SK-N-SH treated with all-trans-retinoic acid at 6 μM for 48 hours (cell line): ENCODE data around the gene PPFIA4.

Experiments
- ATAC-seq: fragments of 200-7000 bp; cut with Tn5 transposase; 3 replicates; pipeline ENCODE4 v1.9.1; 2020; ENCODE audit warnings: mild to moderate bottlenecking, moderate library complexity
- ARNTL ChIP-seq: fragments of 450-650 bp; formaldehyde crosslinking; IDR thresholded peaks from 2 replicates; pipeline ENCODE4 v1.5.0; 2020; ENCODE audit warnings: low read depth, mild to moderate bottlenecking, moderate library complexity, borderline replicate concordance
- BACH2 ChIP-seq: fragments of 250-450 bp; sonication (Bioruptor Pico); IDR thresholded peaks from 2 replicates; pipeline ENCODE4 v1.9.0; 2021; ENCODE audit warnings: mild to moderate bottlenecking, borderline replicate concordance
- CSDC2 ChIP-seq: fragments of 250-450 bp; sonication (Bioruptor Pico); IDR thresholded peaks from 2 replicates; pipeline ENCODE4 v1.5.0; 2020; ENCODE audit warnings: mild to moderate bottlenecking, moderate library complexity
- ESRRG ChIP-seq: fragments of 250-450 bp; sonication (Bioruptor Pico); IDR thresholded peaks from 2 replicates; pipeline ENCODE4 v1.6.1; 2021; ENCODE audit warnings: mild to moderate bottlenecking
- ISL1 ChIP-seq: fragments of 250-450 bp; sonication (Bioruptor Pico); IDR thresholded peaks from 2 replicates; pipeline ENCODE4 v2.1.2; 2022; ENCODE audit warnings: mild to moderate bottlenecking, moderate library complexity
- OSR1 ChIP-seq: fragments of 250-450 bp; sonication (Bioruptor Pico); IDR thresholded peaks from 2 replicates; pipeline ENCODE4 v1.8.0; 2022; ENCODE audit warnings: moderate library complexity, mild to moderate bottlenecking, inconsistent platforms
- PPARA ChIP-seq: fragments of 250-450 bp; sonication (Bioruptor Pico); IDR thresholded peaks from 2 replicates; pipeline ENCODE4 v1.5.0; 2020; ENCODE audit warnings: mild to moderate bottlenecking, borderline replicate concordance
- RARB ChIP-seq: fragments of 250-450 bp; sonication (Bioruptor Pico); IDR thresholded peaks from 2 replicates; pipeline ENCODE4 v1.8.0; 2021; ENCODE audit warnings: mild to moderate bottlenecking, moderate library complexity
- SNAI2 ChIP-seq: fragments of 250-450 bp; sonication (Bioruptor Pico); IDR thresholded peaks from 2 replicates; pipeline ENCODE4 v1.5.0; 2020; ENCODE audit warnings: mild to moderate bottlenecking, moderate library complexity
- TCF4 ChIP-seq: fragments of 250-450 bp; sonication (Bioruptor Pico); IDR thresholded peaks from 2 replicates; pipeline ENCODE4 v1.8.0; 2021; ENCODE audit warnings: mild to moderate bottlenecking, moderate library complexity, borderline replicate concordance
- TOX ChIP-seq: fragments of 250-450 bp; sonication (Bioruptor Pico); IDR thresholded peaks from 2 replicates; pipeline ENCODE4 v1.8.0; 2021; ENCODE audit warnings: mild to moderate bottlenecking, moderate library complexity, borderline replicate concordance
- ZFP3 ChIP-seq: fragments of 250-450 bp; sonication (Bioruptor Pico); IDR thresholded peaks from 2 replicates; pipeline ENCODE4 v1.5.0; 2020; ENCODE audit warnings: mild to moderate bottlenecking, moderate library complexity
- ZNF565 ChIP-seq: fragments of 450-650 bp; formaldehyde crosslinking; conservative IDR thresholded peaks from 2 replicates; pipeline ENCODE4 v1.5.0; 2020; ENCODE audit warnings: low read depth, mild to moderate bottlenecking, moderate library complexity
- ZNF70 ChIP-seq: fragments of 450-650 bp; formaldehyde crosslinking; IDR thresholded peaks from 2 replicates; pipeline ENCODE4 v1.5.0; 2020; ENCODE audit warnings: mild to moderate bottlenecking, moderate library complexity
- ZNF8 ChIP-seq: fragments of 450-650 bp; formaldehyde crosslinking; IDR thresholded peaks from 2 replicates; pipeline ENCODE4 v1.5.0; 2020; ENCODE audit warnings: mild to moderate bottlenecking, moderate library complexity
- TF ChIP-seq, protein P1 (sequence below): fragments of 250-450 bp; sonication (Bioruptor Pico); IDR thresholded peaks from 2 replicates; pipeline ENCODE4 v1.5.0; 2020; ENCODE audit warnings: mild to moderate bottlenecking, moderate library complexity
- TF ChIP-seq, protein P2 (sequence below): fragments of 250-450 bp; sonication (Bioruptor Pico); IDR thresholded peaks from 2 replicates; pipeline ENCODE4 v1.8.0; 2020; ENCODE audit warnings: mild to moderate bottlenecking, moderate library complexity, borderline replicate concordance
- TF ChIP-seq, protein P3 (sequence below): fragments of 250-450 bp; sonication (Bioruptor Pico); IDR thresholded peaks from 2 replicates; pipeline ENCODE4 v1.8.0; 2021; ENCODE audit warnings: low read depth, mild to moderate bottlenecking, moderate library complexity, borderline replicate concordance
- TF ChIP-seq, protein P4 (sequence below): fragments of 250-450 bp; sonication (Bioruptor Pico); IDR thresholded peaks from 2 replicates; pipeline ENCODE4 v1.5.1; 2020; ENCODE audit warnings: low read depth, mild to moderate bottlenecking, moderate library complexity
- TF ChIP-seq, protein P5 (sequence below): fragments of 250-450 bp; sonication (Bioruptor Pico); IDR thresholded peaks from 2 replicates; pipeline ENCODE4 v1.5.1; 2021; ENCODE audit warnings: mild to moderate bottlenecking, moderate library complexity

Gene PPFIA4

DNA sequence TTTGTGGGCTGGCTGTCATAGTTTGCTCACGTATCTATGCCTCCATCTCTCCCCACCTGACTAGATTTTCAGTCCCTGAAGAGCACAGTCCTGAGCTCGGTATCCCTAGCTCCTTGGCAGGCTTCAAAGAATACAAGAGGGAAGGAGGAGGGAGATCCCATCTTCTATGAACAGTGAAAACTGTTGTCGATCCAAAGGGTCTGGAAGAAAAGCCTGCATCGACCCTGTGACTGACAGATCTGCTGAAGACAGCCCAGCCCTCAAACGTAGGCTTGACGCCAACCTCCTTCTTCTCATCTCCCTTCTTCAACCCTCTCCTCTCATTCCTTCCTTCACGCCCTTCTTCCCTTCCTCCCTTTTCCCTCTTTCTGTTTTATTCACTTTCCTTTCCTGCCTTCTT is 87.9 kb downstream of the PPFIA4 start (continued):
- TF ChIP-seq, protein P1, sequence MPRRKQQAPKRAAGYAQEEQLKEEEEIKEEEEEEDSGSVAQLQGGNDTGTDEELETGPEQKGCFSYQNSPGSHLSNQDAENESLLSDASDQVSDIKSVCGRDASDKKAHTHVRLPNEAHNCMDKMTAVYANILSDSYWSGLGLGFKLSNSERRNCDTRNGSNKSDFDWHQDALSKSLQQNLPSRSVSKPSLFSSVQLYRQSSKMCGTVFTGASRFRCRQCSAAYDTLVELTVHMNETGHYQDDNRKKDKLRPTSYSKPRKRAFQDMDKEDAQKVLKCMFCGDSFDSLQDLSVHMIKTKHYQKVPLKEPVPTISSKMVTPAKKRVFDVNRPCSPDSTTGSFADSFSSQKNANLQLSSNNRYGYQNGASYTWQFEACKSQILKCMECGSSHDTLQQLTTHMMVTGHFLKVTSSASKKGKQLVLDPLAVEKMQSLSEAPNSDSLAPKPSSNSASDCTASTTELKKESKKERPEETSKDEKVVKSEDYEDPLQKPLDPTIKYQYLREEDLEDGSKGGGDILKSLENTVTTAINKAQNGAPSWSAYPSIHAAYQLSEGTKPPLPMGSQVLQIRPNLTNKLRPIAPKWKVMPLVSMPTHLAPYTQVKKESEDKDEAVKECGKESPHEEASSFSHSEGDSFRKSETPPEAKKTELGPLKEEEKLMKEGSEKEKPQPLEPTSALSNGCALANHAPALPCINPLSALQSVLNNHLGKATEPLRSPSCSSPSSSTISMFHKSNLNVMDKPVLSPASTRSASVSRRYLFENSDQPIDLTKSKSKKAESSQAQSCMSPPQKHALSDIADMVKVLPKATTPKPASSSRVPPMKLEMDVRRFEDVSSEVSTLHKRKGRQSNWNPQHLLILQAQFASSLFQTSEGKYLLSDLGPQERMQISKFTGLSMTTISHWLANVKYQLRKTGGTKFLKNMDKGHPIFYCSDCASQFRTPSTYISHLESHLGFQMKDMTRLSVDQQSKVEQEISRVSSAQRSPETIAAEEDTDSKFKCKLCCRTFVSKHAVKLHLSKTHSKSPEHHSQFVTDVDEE: no peak
- TF ChIP-seq ISL1 (CRISPR knock-in tag) (no peak), ZNF565 (CRISPR knock-in tag) (no peak), BACH2 (CRISPR knock-in tag) (no peak), TCF4 (CRISPR knock-in tag) (no peak), ZNF70 (CRISPR knock-in tag) (no peak), ZFP3 (CRISPR knock-in tag) (no peak), CSDC2 (CRISPR knock-in tag) (no peak), ESRRG (CRISPR knock-in tag) (no peak)

DNA sequence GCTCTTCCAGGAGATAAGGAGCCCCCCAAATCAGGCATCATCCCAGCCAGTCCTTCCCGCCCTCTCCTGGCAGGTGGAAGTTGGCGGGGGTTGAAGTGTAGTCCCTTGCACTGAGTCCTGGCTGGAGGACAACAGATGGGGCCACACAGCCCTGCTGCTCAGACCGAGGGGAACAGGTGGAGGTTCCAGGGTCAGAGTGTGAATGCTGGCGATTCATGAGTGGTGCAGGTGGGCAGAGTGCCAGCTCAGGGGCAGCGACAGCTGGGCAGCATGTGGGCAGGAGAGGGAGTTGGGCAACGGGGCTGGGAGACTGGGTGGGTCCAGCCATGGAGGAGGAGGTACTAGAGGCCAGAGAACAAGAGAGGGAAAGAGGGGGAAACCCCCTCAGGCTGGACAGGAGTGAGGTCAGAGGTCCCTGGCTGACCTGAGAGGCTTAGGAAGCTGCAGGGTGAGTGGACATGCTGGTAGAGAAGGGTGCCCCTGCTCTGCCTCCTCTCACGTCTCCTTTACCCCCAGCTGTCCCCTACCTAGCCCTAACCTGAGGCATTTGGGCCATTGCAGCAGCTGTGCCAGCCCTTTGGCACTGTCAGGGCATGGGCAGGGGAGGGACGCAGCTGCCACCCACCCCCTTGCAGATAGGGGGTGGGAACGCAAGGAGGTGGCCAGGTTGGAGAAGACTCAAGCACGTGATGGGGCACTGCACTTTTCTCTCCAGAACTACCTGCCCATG is 90.0 kb downstream of the PPFIA4 start:
- ATAC-seq: no peak
- TF ChIP-seq, protein P2, sequence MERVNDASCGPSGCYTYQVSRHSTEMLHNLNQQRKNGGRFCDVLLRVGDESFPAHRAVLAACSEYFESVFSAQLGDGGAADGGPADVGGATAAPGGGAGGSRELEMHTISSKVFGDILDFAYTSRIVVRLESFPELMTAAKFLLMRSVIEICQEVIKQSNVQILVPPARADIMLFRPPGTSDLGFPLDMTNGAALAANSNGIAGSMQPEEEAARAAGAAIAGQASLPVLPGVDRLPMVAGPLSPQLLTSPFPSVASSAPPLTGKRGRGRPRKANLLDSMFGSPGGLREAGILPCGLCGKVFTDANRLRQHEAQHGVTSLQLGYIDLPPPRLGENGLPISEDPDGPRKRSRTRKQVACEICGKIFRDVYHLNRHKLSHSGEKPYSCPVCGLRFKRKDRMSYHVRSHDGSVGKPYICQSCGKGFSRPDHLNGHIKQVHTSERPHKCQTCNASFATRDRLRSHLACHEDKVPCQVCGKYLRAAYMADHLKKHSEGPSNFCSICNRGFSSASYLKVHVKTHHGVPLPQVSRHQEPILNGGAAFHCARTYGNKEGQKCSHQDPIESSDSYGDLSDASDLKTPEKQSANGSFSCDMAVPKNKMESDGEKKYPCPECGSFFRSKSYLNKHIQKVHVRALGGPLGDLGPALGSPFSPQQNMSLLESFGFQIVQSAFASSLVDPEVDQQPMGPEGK: no peak
- no peak for TF ChIP-seq ZNF8 (CRISPR knock-in tag)
- no peak for TF ChIP-seq TCF4 (CRISPR knock-in tag)
- TF ChIP-seq, protein P3, sequence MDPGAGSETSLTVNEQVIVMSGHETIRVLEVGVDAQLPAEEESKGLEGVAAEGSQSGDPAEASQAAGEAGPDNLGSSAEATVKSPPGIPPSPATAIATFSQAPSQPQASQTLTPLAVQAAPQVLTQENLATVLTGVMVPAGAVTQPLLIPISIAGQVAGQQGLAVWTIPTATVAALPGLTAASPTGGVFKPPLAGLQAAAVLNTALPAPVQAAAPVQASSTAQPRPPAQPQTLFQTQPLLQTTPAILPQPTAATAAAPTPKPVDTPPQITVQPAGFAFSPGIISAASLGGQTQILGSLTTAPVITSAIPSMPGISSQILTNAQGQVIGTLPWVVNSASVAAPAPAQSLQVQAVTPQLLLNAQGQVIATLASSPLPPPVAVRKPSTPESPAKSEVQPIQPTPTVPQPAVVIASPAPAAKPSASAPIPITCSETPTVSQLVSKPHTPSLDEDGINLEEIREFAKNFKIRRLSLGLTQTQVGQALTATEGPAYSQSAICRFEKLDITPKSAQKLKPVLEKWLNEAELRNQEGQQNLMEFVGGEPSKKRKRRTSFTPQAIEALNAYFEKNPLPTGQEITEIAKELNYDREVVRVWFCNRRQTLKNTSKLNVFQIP (CRISPR knock-in tag): no peak
- TF ChIP-seq, protein P1: no peak
- TF ChIP-seq, protein P4, sequence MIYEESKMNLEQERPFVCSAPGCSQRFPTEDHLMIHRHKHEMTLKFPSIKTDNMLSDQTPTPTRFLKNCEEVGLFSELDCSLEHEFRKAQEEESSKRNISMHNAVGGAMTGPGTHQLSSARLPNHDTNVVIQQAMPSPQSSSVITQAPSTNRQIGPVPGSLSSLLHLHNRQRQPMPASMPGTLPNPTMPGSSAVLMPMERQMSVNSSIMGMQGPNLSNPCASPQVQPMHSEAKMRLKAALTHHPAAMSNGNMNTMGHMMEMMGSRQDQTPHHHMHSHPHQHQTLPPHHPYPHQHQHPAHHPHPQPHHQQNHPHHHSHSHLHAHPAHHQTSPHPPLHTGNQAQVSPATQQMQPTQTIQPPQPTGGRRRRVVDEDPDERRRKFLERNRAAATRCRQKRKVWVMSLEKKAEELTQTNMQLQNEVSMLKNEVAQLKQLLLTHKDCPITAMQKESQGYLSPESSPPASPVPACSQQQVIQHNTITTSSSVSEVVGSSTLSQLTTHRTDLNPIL (CRISPR knock-in tag): no peak
- no peak for TF ChIP-seq ISL1 (CRISPR knock-in tag)
- TF ChIP-seq CSDC2 (CRISPR knock-in tag): no peak
- no peak for TF ChIP-seq ESRRG (CRISPR knock-in tag)
- no peak for TF ChIP-seq ARNTL (CRISPR knock-in tag)
- TF ChIP-seq, protein P5, sequence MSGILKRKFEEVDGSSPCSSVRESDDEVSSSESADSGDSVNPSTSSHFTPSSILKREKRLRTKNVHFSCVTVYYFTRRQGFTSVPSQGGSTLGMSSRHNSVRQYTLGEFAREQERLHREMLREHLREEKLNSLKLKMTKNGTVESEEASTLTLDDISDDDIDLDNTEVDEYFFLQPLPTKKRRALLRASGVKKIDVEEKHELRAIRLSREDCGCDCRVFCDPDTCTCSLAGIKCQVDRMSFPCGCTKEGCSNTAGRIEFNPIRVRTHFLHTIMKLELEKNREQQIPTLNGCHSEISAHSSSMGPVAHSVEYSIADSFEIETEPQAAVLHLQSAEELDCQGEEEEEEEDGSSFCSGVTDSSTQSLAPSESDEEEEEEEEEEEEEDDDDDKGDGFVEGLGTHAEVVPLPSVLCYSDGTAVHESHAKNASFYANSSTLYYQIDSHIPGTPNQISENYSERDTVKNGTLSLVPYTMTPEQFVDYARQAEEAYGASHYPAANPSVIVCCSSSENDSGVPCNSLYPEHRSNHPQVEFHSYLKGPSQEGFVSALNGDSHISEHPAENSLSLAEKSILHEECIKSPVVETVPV (CRISPR knock-in tag): no peak
- TF ChIP-seq OSR1 (CRISPR knock-in tag): no peak
- TF ChIP-seq PPARA: no peak
- no peak for TF ChIP-seq RARB (CRISPR knock-in tag)
- TF ChIP-seq SNAI2: no peak
- no peak for TF ChIP-seq TOX
- TF ChIP-seq BACH2 (CRISPR knock-in tag): no peak
- TF ChIP-seq, all 23 proteins: peak for 0
